ENCODE results near the gene SNTB2.

DNA sequence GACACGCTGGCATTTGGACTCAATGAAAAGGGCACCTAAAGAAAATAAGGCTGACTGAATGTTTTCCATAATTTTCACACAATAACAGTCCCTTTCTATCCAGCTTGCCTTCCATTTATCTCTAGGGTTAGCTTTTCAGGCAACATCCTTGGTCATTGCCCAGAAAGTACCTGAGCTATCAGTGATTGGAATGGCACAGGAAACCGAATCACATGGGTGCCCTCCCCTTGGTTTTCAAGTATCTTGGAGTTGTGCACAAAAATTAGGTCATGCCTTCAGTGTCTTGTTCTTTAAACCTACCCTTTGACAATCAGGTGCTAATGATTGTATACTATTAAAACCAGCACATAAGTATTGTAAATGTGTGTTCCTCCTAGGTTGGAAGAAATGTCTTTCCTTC lies 120.9 kb downstream of the SNTB2 start:
- TF ChIP-seq EP300 (IDR thresholded peaks at IDR 0.05; ENCODE audit: borderline replicate concordance in 1 of 2, low read depth in 1 of 2, low read length in 1 of 2) (no peak), MAX (IDR thresholded peaks at IDR 0.05; ENCODE audit: low read depth) (no peak), RCOR1 (IDR thresholded peaks at IDR 0.05; ENCODE audit: low read length) (no peak), RXRA (IDR thresholded peaks at IDR 0.05; ENCODE audit: borderline replicate concordance, low read depth) (no peak), YY1 (IDR thresholded peaks at IDR 0.05; ENCODE audit: low read depth) (no peak)
- TF ChIP-seq, protein P1, sequence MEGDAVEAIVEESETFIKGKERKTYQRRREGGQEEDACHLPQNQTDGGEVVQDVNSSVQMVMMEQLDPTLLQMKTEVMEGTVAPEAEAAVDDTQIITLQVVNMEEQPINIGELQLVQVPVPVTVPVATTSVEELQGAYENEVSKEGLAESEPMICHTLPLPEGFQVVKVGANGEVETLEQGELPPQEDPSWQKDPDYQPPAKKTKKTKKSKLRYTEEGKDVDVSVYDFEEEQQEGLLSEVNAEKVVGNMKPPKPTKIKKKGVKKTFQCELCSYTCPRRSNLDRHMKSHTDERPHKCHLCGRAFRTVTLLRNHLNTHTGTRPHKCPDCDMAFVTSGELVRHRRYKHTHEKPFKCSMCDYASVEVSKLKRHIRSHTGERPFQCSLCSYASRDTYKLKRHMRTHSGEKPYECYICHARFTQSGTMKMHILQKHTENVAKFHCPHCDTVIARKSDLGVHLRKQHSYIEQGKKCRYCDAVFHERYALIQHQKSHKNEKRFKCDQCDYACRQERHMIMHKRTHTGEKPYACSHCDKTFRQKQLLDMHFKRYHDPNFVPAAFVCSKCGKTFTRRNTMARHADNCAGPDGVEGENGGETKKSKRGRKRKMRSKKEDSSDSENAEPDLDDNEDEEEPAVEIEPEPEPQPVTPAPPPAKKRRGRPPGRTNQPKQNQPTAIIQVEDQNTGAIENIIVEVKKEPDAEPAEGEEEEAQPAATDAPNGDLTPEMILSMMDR (IDR thresholded peaks at IDR 0.05), result no peak

All from SK-N-SH (cell line).